Measurements from ENCODE around the gene ULK2. TPM values are rescaled to one million over a fixed set of nuclear protein-coding genes. Genes with fewer than 3 reads are reported as not detected.

Gene ULK2
- total RNA-seq, 2 donors from 2014 or later: 19.5 to 33.7 TPM

DNA sequence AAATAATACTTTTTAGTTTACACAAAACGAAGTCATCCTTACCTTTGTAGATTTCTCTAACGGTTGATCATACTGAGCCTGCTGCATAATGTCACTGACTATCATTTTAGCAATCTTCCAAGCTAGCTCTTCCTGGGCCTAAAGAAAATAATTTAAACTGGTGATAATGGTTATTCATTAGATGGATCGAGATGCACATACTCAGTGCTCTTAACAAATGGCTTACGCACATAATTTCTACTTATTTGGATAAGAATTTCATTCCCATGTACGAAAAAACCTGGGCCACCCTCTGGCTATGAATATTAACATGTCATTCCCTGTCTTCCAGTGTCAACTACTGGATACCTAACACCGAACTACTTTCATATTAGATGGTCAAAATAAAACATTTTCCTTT, 41.4 kb upstream of the ULK2 start:
- H3K27me3 Mint-ChIP-seq (ENCODE audit: insufficient read depth): no peaks in the 10 kb centered on the region
- H3K9me3 Mint-ChIP-seq: no peaks in the 10 kb centered on the region
- no peak overlapping the region for H3K27ac ChIP-seq (ENCODE audit: low read depth, low read length)
- H3K4me3 ChIP-seq (ENCODE audit: low read length): no peak overlapping the region
- peaks cover 82% of the 10 kb centered on the region for H3K36me3 ChIP-seq (ENCODE audit: control insufficient read depth, insufficient read depth, low read length)
- WGBS, 2 experiments (ENCODE audit: insufficient coverage in 1 of 2, insufficient read length in 1 of 2): 94 to 100% methylated on average over 4 to 6 of the region's 6 CpGs
- H3K4me1 Mint-ChIP-seq: peaks cover 6% of the 10 kb centered on the region
- no peak overlapping the region for H3K9ac ChIP-seq (ENCODE audit: extremely low read depth, low read length, poor library complexity, severe bottlenecking)
- peaks cover 69% of the 10 kb centered on the region for H3K36me3 Mint-ChIP-seq (ENCODE audit: low read depth)
- H3K4me1 ChIP-seq (ENCODE audit: control insufficient read depth, insufficient read depth, low read length): no peaks in the 10 kb centered on the region
- DNase-seq: no peak
- H3K27me3 ChIP-seq (ENCODE audit: control insufficient read depth, insufficient read depth, low read length, poor library complexity, severe bottlenecking): no peaks in the 10 kb centered on the region
- H3K9me3 ChIP-seq (ENCODE audit: control insufficient read depth, low read length): no peaks in the 10 kb centered on the region
- no peak overlapping the region for H3K4me3 Mint-ChIP-seq
- TF ChIP-seq, protein P1, sequence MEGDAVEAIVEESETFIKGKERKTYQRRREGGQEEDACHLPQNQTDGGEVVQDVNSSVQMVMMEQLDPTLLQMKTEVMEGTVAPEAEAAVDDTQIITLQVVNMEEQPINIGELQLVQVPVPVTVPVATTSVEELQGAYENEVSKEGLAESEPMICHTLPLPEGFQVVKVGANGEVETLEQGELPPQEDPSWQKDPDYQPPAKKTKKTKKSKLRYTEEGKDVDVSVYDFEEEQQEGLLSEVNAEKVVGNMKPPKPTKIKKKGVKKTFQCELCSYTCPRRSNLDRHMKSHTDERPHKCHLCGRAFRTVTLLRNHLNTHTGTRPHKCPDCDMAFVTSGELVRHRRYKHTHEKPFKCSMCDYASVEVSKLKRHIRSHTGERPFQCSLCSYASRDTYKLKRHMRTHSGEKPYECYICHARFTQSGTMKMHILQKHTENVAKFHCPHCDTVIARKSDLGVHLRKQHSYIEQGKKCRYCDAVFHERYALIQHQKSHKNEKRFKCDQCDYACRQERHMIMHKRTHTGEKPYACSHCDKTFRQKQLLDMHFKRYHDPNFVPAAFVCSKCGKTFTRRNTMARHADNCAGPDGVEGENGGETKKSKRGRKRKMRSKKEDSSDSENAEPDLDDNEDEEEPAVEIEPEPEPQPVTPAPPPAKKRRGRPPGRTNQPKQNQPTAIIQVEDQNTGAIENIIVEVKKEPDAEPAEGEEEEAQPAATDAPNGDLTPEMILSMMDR (conservative IDR thresholded peaks at IDR 0.05): no peak
- no peak overlapping the region for H3K27ac Mint-ChIP-seq

DNA sequence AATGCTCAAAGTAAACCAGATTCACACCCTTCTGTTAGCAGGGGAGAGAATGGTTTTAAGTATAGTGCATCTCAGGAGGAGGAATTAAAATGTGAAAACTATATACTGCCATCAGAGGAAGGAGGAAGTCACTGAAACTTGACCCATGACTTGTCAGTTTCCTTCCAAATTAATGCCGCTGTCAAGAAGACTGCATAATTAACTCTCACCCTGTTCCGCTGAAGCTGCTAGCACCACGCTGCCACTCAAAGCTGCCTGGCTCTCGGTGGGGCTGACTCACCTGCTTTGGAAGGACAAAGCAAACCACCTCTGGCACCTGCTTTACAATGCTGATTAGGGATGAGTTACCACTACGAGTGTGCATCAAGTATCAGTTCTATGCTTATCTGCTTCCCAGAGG, 37.8 kb upstream of the ULK2 start:
- H3K27me3 ChIP-seq (ENCODE audit: control insufficient read depth, insufficient read depth, low read length, poor library complexity, severe bottlenecking): no peaks in the 10 kb centered on the region
- H3K36me3 ChIP-seq (ENCODE audit: control insufficient read depth, insufficient read depth, low read length): peaks cover 87% of the 10 kb centered on the region
- H3K4me3 ChIP-seq (ENCODE audit: low read length): no peak overlapping the region
- no peak overlapping the region for H3K4me3 Mint-ChIP-seq
- no peak overlapping the region for H3K9ac ChIP-seq (ENCODE audit: extremely low read depth, low read length, poor library complexity, severe bottlenecking)
- WGBS, 2 experiments (ENCODE audit: insufficient coverage in 1 of 2, insufficient read length in 1 of 2): 95 to 100% methylated on average over 2 to 5 of the region's 5 CpGs
- no peaks in the 10 kb centered on the region for H3K4me1 Mint-ChIP-seq
- H3K27ac ChIP-seq (ENCODE audit: low read depth, low read length): no peak overlapping the region
- no peak for DNase-seq
- TF ChIP-seq, protein P1 (conservative IDR thresholded peaks at IDR 0.05): no peak
- H3K36me3 Mint-ChIP-seq (ENCODE audit: low read depth): peaks cover 72% of the 10 kb centered on the region
- no peaks in the 10 kb centered on the region for H3K27me3 Mint-ChIP-seq (ENCODE audit: insufficient read depth)
- no peaks in the 10 kb centered on the region for H3K9me3 ChIP-seq (ENCODE audit: control insufficient read depth, low read length)
- H3K4me1 ChIP-seq (ENCODE audit: control insufficient read depth, insufficient read depth, low read length): no peaks in the 10 kb centered on the region
- no peaks in the 10 kb centered on the region for H3K9me3 Mint-ChIP-seq
- no peak overlapping the region for H3K27ac Mint-ChIP-seq

DNA sequence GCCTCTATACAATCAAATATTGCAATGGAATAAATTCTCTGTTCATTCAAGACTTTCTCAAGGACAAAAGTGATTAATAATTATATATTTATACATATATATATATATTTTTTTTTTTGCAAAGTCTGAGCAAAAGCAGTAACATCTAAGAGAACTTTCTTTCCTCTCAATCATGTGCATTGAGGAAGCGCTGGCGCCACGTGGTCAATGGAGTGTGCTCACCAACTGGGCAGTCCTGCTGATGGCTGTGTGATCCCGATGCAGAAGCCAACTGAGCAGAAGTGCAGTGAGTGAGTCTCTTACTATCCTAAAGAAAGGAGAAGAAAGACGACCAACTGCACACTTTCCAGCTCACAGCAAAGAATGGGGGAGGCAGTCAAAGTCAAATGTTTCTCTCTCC, 37.2 kb upstream of the ULK2 start:
- 92 to 97% methylated on average over 4 of the region's 5 CpGs for WGBS, 2 experiments (ENCODE audit: insufficient coverage in 1 of 2, insufficient read length in 1 of 2)
- Histone ChIP-seq H3K9me3 (ENCODE audit: control insufficient read depth, low read length) (no peaks in the 10 kb centered on the region), H3K4me3 (ENCODE audit: low read length) (no peak overlapping the region), H3K27ac (ENCODE audit: low read depth, low read length) (no peak overlapping the region), H3K27me3 (ENCODE audit: control insufficient read depth, insufficient read depth, low read length, poor library complexity, severe bottlenecking) (no peaks in the 10 kb centered on the region), H3K36me3 (ENCODE audit: control insufficient read depth, insufficient read depth, low read length) (peaks cover 86% of the 10 kb centered on the region), H3K9ac (ENCODE audit: extremely low read depth, low read length, poor library complexity, severe bottlenecking) (no peak overlapping the region), H3K4me1 (ENCODE audit: control insufficient read depth, insufficient read depth, low read length) (no peaks in the 10 kb centered on the region)
- peaks cover 72% of the 10 kb centered on the region for H3K36me3 Mint-ChIP-seq (ENCODE audit: low read depth)
- H3K4me3 Mint-ChIP-seq: no peak overlapping the region
- no peak overlapping the region for H3K27ac Mint-ChIP-seq
- TF ChIP-seq, protein P1 (conservative IDR thresholded peaks at IDR 0.05): no peak
- no peaks in the 10 kb centered on the region for H3K27me3 Mint-ChIP-seq (ENCODE audit: insufficient read depth)
- no peaks in the 10 kb centered on the region for H3K9me3 Mint-ChIP-seq
- H3K4me1 Mint-ChIP-seq: no peaks in the 10 kb centered on the region
- no peak for DNase-seq

All from endodermal cell (in vitro differentiated cells).